Gastroesophageal sphincter (tissue), 3 donors: ENCODE results near the gene CCDC13.
"Not testable (repeated sequence)": the region's sequence is repeated elsewhere in the genome, so short reads cannot be mapped to it uniquely, and the experiment has no call there.

Experiments
- EP300 ChIP-seq: sonication (generic); formaldehyde crosslinking; IDR thresholded peaks from one replicate; pipeline ENCODE4 v1.6.1; 2017; ENCODE audit warnings: antibody characterized with exemption, mild to moderate bottlenecking
- POLR2A ChIP-seq, 2 donors: fragments of 450-650 bp; IDR thresholded peaks; one replicate each; pipeline ENCODE4 v1.6.1; 2017; ENCODE audit warnings: antibody characterized with exemption in 2 of 2, mild to moderate bottlenecking in 2 of 2, moderate library complexity in 1 of 2
- POLR2AphosphoS5 ChIP-seq: sonication (generic); formaldehyde crosslinking; IDR thresholded peaks from one replicate; pipeline ENCODE4 v1.6.1; 2017; ENCODE audit warnings: antibody characterized with exemption
- TF ChIP-seq, protein P1 (sequence below), 4 experiments: fragments of 200-600 bp in 2 of 4; fragments of 450-650 bp in 2 of 4; sonication (generic) in 1 of 4; IDR thresholded peaks; one replicate each; pipeline ENCODE4 v1.5.1; 2017 to 2019; ENCODE audit warnings: antibody characterized with exemption in 4 of 4, mild to moderate bottlenecking in 2 of 4, moderate library complexity in 2 of 4

DNA sequence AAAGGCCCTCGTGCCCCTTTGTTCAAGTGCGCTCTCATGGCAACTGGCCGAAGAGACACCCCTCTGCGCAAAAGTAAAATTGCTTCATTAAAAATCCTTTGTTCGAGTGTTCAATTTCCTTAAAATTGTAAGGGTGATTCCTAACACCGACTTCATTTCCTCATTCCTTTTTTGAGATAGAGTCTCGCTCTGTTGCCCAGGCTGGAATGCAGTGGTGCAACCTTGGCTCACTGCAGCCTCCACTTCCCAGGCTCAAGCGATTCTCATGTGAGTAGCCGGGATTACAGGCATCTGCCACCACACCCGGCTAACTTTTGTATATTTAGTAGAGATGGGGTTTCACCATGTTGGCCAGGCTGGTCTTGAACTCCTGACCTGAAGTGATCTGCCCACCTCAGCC, 37.7 kb upstream of the CCDC13 start:
- TF ChIP-seq, protein P1, sequence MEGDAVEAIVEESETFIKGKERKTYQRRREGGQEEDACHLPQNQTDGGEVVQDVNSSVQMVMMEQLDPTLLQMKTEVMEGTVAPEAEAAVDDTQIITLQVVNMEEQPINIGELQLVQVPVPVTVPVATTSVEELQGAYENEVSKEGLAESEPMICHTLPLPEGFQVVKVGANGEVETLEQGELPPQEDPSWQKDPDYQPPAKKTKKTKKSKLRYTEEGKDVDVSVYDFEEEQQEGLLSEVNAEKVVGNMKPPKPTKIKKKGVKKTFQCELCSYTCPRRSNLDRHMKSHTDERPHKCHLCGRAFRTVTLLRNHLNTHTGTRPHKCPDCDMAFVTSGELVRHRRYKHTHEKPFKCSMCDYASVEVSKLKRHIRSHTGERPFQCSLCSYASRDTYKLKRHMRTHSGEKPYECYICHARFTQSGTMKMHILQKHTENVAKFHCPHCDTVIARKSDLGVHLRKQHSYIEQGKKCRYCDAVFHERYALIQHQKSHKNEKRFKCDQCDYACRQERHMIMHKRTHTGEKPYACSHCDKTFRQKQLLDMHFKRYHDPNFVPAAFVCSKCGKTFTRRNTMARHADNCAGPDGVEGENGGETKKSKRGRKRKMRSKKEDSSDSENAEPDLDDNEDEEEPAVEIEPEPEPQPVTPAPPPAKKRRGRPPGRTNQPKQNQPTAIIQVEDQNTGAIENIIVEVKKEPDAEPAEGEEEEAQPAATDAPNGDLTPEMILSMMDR (IDR thresholded peaks at IDR 0.05), result not testable (repeated sequence)
- TF ChIP-seq POLR2A (IDR thresholded peaks at IDR 0.05); POLR2AphosphoS5; EP300: not testable (repeated sequence)
